SK-N-SH (cell line): ENCODE results near the gene ALOXE3. TPM values are rescaled to one million over a fixed set of nuclear protein-coding genes. Genes with fewer than 3 reads are reported as not detected.

ENCODE experiments used
- CTCF ChIA-PET: fragments of 300-600, 350-600 bp; formaldehyde crosslinking; extraction: SDS; loops from one replicate; lab custom pipeline; 2021; lab: Yijun Ruan, JAX
- POLR2A ChIA-PET: fragments of 350-600 bp; sonication (Branson Sonifier 250); formaldehyde crosslinking; extraction: SDS; loops from one replicate; lab custom pipeline; 2020; ENCODE audit warnings: antibody characterized with exemption, inconsistent platforms; lab: Yijun Ruan, JAX
- DNase-seq: peaks from one replicate; pipeline ENCODE4 v3.0.0; 2012
- H2AFZ ChIP-seq: fragments of 200-600 bp; sonication (generic); 2 replicates; pipeline ENCODE4 v1.8.1; 2016; ENCODE audit warnings: antibody characterized with exemption, mild to moderate bottlenecking, low read depth
- H3F3A ChIP-seq: fragments of 200-600 bp; sonication (generic); replicated peaks from 2 replicates; pipeline ENCODE3; 2016; ENCODE audit warnings: antibody characterized with exemption, mild to moderate bottlenecking; ENCODE audit not compliant: insufficient read depth
- H3K27ac ChIP-seq, 2 experiments: fragments of 200-500 bp in 1 of 2; fragments of 200-600 bp in 1 of 2; sonication (Bioruptor generic) in 1 of 2; sonication (generic), shearing (Covaris generic) in 1 of 2; 2 replicates each; pipeline versions ENCODE4 v1.5.1 to v1.6.1; 2014 to 2016; ENCODE audit warnings: low read depth in 2 of 2, inconsistent platforms in 1 of 2, low read length in 1 of 2, mild to moderate bottlenecking in 1 of 2, mixed read lengths in 1 of 2
- H3K27me3 ChIP-seq: fragments of 200-600 bp; sonication (generic), shearing (Covaris generic); 2 replicates; pipeline ENCODE4 v1.6.1; 2016; ENCODE audit warnings: mixed run types; ENCODE audit not compliant: insufficient read depth
- H3K36me3 ChIP-seq, 2 experiments: fragments of 200-500 bp in 1 of 2; fragments of 200-600 bp in 1 of 2; sonication (Bioruptor generic) in 1 of 2; sonication (generic) in 1 of 2; replicated peaks in 1 of 2; 2 replicates each; pipeline versions ENCODE3 to v1.5.1; 2014 to 2016; ENCODE audit warnings: low read length in 1 of 2, mild to moderate bottlenecking in 1 of 2; ENCODE audit not compliant: insufficient read depth in 2 of 2, control insufficient read depth in 1 of 2
- H3K4me1 ChIP-seq, 2 experiments: fragments of 200-500 bp in 1 of 2; fragments of 200-600 bp in 1 of 2; sonication (Bioruptor generic) in 1 of 2; sonication (generic), shearing (Covaris generic) in 1 of 2; 2 replicates each; pipeline versions ENCODE4 v1.5.1 to v1.6.1; 2014 to 2016; ENCODE audit warnings: low read depth in 1 of 2, low read length in 1 of 2, mixed run types in 1 of 2; ENCODE audit not compliant: insufficient read depth in 2 of 2, control insufficient read depth in 1 of 2
- H3K4me2 ChIP-seq: fragments of 200-600 bp; sonication (generic), shearing (Covaris generic); 2 replicates; pipeline ENCODE4 v1.6.1; 2017; ENCODE audit warnings: mixed run types
- H3K4me3 ChIP-seq, 2 experiments: fragments of 200-500 bp in 1 of 2; fragments of 200-600 bp in 1 of 2; sonication (Bioruptor generic) in 1 of 2; sonication (generic), shearing (Covaris generic) in 1 of 2; 2 replicates each; pipeline versions ENCODE4 v1.5.1 to v1.8.1; 2014 to 2016; ENCODE audit warnings: low read depth in 2 of 2, inconsistent platforms in 1 of 2, low read length in 1 of 2, mild to moderate bottlenecking in 1 of 2, mixed read lengths in 1 of 2, moderate library complexity in 1 of 2
- H3K79me2 ChIP-seq: fragments of 200-600 bp; sonication (generic); 2 replicates; pipeline ENCODE4 v1.8.1; 2017; ENCODE audit warnings: mild to moderate bottlenecking; ENCODE audit not compliant: insufficient read depth
- H3K9ac ChIP-seq: fragments of 200-600 bp; sonication (generic); 2 replicates; pipeline ENCODE4 v1.6.1; 2017; ENCODE audit warnings: mixed run types
- H3K9me2 ChIP-seq: fragments of 200-600 bp; sonication (generic); 2 replicates; pipeline ENCODE4 v1.6.1; 2017; ENCODE audit warnings: mixed run types
- H3K9me3 ChIP-seq: fragments of 200-600 bp; sonication (generic); 2 replicates; pipeline ENCODE4 v1.6.1; 2017; ENCODE audit warnings: mixed run types, mild to moderate bottlenecking, moderate library complexity
- H4K20me1 ChIP-seq: fragments of 200-600 bp; sonication (generic); 2 replicates; pipeline ENCODE4 v1.6.1; 2017; ENCODE audit warnings: mild to moderate bottlenecking, mixed run types; ENCODE audit not compliant: insufficient read depth
- ELF1 ChIP-seq: IDR thresholded peaks from 2 replicates; pipeline ENCODE4 v1.4.0; 2012
- EP300 ChIP-seq, 2 experiments: IDR thresholded peaks; 2 replicates each; pipeline versions ENCODE4 v1.4.0 to v1.6.1; 2012; ENCODE audit warnings: borderline replicate concordance in 1 of 2, low read depth in 1 of 2, low read length in 1 of 2
- EZH2phosphoT487 ChIP-seq: fragments of 200-600 bp; sonication (generic); IDR thresholded peaks from 2 replicates; pipeline ENCODE4 v1.6.1; 2017; ENCODE audit warnings: low read depth, mixed run types, mild to moderate bottlenecking, antibody characterized with exemption, moderate library complexity, borderline replicate concordance
- FOXJ3 ChIP-seq: sonication (generic); formaldehyde crosslinking; IDR thresholded peaks from 2 replicates; pipeline ENCODE4 v1.5.1; 2020; ENCODE audit warnings: mild to moderate bottlenecking, missing genetic modification reagents
- POLR2AphosphoS5 ChIP-seq: IDR thresholded peaks from 2 replicates; pipeline ENCODE4 v1.6.1; 2012; ENCODE audit warnings: low read depth, low read length
- RFX5 ChIP-seq: IDR thresholded peaks from 2 replicates; pipeline ENCODE4 v1.6.1; 2012; ENCODE audit warnings: mild to moderate bottlenecking, improper control_type of control experiment, low read length
- RXRA ChIP-seq: IDR thresholded peaks from 2 replicates; pipeline ENCODE4 v1.4.0; 2012; ENCODE audit warnings: low read depth, mild to moderate bottlenecking, borderline replicate concordance
- SIN3A ChIP-seq: IDR thresholded peaks from 2 replicates; pipeline ENCODE4 v1.6.1; 2012; ENCODE audit warnings: low read depth, mild to moderate bottlenecking, low read length, moderate library complexity, borderline replicate concordance
- TCF12 ChIP-seq: IDR thresholded peaks from 2 replicates; pipeline ENCODE4 v1.4.0; 2012
- WGBS: methylation state at CpG from one replicate; pipeline ENCODE4 v1.1.6; 2017; ENCODE audit warnings: low lambda C conversion rate; 5-methylcytosine and 5-hydroxymethylcytosine counted together
- polyA plus RNA-seq, 3 experiments: library from polyadenylated mRNA; depleted of rRNA; stranded (reverse); fragments of >200 nt; gene quantifications; 2 replicates each; pipeline ENCODE4 v1.2.3, GENCODE V29; 2012
- TF ChIP-seq, protein P1 (sequence below): IDR thresholded peaks from 2 replicates; pipeline ENCODE4 v1.6.1; 2012; ENCODE audit warnings: mild to moderate bottlenecking, low read depth, low read length, moderate library complexity
- TF ChIP-seq, protein P2 (sequence below): IDR thresholded peaks from 2 replicates; pipeline ENCODE4; 2012
- TF ChIP-seq, protein P3 (sequence below): fragments of 150-350 bp; IDR thresholded peaks from 2 replicates; pipeline ENCODE4 v1.6.1; 2016; ENCODE audit warnings: mild to moderate bottlenecking, low read depth, low read length
- TF ChIP-seq, protein P4 (sequence below): fragments of 200-600 bp; sonication (generic); IDR thresholded peaks from 2 replicates; pipeline ENCODE4 v1.6.1; 2017; ENCODE audit warnings: antibody characterized with exemption, mild to moderate bottlenecking, moderate library complexity

Gene ALOXE3
- polyA plus RNA-seq, 1 of the 3 experiments (the other 2 are of a cell fraction): 0.46 TPM

DNA sequence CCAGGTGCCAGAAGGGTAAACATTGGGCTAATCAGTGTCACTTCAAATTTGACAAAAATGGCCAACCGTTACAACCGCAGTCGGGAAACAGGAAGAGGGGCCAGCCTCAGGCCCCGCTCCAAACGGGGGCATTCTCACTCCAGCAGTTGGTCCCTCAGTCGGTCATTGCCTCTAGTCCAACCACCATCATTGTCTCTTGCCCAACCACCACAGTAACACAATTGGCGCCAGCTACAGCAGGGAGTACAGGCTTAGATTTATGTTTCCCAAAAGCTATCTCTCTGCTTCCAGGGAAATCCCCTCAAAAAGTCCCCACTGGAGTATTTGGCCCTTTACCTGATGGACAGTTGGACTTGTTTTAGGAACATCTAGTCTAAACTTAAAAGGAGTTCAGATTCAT is 59.2 kb downstream of the ALOXE3 start:
- no peaks in the 10 kb centered on the region for H3K9me2 ChIP-seq
- H4K20me1 ChIP-seq: no peaks in the 10 kb centered on the region
- ChIA-PET CTCF (interaction anchor here (0.5 to 8.9 kb wide), 27 partner anchors 15 to 1125 kb away, joined by 3 to 390 read pairs (median 8); partner anchors contain the start of genes ALOX12B, ALOXE3, GUCY2D and HES7), POLR2A (no interaction called here)
- H3K4me2 ChIP-seq: no peak overlapping the region
- no peaks in the 10 kb centered on the region for H3K79me2 ChIP-seq
- 11% methylated on average over 7 of the region's 7 CpGs for WGBS
- H3K9me3 ChIP-seq: no peaks in the 10 kb centered on the region
- TF ChIP-seq POLR2AphosphoS5: no peak
- TF ChIP-seq, protein P1, sequence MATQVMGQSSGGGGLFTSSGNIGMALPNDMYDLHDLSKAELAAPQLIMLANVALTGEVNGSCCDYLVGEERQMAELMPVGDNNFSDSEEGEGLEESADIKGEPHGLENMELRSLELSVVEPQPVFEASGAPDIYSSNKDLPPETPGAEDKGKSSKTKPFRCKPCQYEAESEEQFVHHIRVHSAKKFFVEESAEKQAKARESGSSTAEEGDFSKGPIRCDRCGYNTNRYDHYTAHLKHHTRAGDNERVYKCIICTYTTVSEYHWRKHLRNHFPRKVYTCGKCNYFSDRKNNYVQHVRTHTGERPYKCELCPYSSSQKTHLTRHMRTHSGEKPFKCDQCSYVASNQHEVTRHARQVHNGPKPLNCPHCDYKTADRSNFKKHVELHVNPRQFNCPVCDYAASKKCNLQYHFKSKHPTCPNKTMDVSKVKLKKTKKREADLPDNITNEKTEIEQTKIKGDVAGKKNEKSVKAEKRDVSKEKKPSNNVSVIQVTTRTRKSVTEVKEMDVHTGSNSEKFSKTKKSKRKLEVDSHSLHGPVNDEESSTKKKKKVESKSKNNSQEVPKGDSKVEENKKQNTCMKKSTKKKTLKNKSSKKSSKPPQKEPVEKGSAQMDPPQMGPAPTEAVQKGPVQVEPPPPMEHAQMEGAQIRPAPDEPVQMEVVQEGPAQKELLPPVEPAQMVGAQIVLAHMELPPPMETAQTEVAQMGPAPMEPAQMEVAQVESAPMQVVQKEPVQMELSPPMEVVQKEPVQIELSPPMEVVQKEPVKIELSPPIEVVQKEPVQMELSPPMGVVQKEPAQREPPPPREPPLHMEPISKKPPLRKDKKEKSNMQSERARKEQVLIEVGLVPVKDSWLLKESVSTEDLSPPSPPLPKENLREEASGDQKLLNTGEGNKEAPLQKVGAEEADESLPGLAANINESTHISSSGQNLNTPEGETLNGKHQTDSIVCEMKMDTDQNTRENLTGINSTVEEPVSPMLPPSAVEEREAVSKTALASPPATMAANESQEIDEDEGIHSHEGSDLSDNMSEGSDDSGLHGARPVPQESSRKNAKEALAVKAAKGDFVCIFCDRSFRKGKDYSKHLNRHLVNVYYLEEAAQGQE: no peak
- TF ChIP-seq, protein P2, sequence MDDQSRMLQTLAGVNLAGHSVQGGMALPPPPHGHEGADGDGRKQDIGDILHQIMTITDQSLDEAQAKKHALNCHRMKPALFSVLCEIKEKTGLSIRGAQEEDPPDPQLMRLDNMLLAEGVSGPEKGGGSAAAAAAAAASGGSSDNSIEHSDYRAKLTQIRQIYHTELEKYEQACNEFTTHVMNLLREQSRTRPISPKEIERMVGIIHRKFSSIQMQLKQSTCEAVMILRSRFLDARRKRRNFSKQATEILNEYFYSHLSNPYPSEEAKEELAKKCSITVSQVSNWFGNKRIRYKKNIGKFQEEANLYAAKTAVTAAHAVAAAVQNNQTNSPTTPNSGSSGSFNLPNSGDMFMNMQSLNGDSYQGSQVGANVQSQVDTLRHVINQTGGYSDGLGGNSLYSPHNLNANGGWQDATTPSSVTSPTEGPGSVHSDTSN: no peak
- TF ChIP-seq SIN3A: no peak
- no peak for TF ChIP-seq TCF12
- TF ChIP-seq, protein P3, sequence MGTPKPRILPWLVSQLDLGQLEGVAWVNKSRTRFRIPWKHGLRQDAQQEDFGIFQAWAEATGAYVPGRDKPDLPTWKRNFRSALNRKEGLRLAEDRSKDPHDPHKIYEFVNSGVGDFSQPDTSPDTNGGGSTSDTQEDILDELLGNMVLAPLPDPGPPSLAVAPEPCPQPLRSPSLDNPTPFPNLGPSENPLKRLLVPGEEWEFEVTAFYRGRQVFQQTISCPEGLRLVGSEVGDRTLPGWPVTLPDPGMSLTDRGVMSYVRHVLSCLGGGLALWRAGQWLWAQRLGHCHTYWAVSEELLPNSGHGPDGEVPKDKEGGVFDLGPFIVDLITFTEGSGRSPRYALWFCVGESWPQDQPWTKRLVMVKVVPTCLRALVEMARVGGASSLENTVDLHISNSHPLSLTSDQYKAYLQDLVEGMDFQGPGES: no peak
- no peak for TF ChIP-seq RFX5
- no peak for TF ChIP-seq ELF1
- no peak for TF ChIP-seq FOXJ3 (CRISPR knock-in tag)
- no peak for TF ChIP-seq RXRA
- TF ChIP-seq EZH2phosphoT487: no peak
- TF ChIP-seq, protein P4, sequence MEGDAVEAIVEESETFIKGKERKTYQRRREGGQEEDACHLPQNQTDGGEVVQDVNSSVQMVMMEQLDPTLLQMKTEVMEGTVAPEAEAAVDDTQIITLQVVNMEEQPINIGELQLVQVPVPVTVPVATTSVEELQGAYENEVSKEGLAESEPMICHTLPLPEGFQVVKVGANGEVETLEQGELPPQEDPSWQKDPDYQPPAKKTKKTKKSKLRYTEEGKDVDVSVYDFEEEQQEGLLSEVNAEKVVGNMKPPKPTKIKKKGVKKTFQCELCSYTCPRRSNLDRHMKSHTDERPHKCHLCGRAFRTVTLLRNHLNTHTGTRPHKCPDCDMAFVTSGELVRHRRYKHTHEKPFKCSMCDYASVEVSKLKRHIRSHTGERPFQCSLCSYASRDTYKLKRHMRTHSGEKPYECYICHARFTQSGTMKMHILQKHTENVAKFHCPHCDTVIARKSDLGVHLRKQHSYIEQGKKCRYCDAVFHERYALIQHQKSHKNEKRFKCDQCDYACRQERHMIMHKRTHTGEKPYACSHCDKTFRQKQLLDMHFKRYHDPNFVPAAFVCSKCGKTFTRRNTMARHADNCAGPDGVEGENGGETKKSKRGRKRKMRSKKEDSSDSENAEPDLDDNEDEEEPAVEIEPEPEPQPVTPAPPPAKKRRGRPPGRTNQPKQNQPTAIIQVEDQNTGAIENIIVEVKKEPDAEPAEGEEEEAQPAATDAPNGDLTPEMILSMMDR: no peak
- TF ChIP-seq EP300 (IDR thresholded peaks at IDR 0.05; ENCODE audit: borderline replicate concordance in 1 of 2, low read depth in 1 of 2, low read length in 1 of 2): no peak
- H3K27ac ChIP-seq: no peak overlapping the region
- peaks cover 42% of the 10 kb centered on the region for H3K27me3 ChIP-seq
- H2AFZ ChIP-seq: no peak overlapping the region
- H3K4me1 ChIP-seq: peaks cover 4 to 8% of the 10 kb centered on the region in 2 experiments; a peak in 2 of 4 replicates
- H3K9ac ChIP-seq: no peak overlapping the region
- no peaks in the 10 kb centered on the region for H3K36me3 ChIP-seq
- no peaks in the 10 kb centered on the region for H3F3A ChIP-seq
- no peak for DNase-seq
- no peak overlapping the region for H3K4me3 ChIP-seq
